NCI-H128 (cell line): ENCODE results near the gene TMEM198.
A peak's percentile ranks its signal among the peaks of the same experiment; 100 is the strongest.

Source experiments
- DNase-seq: peaks from one replicate; lab custom pipeline; 2025; ENCODE audit not compliant: unreplicated experiment; lab: John Stamatoyannopoulos, UW

The TMEM198 gene

GRCh38 chr2:219561179-219562048, 17.6 kb downstream of the TMEM198 start:
- no peak for DNase-seq

GRCh38 chr2:219562049-219563020, 18.5 kb downstream of the TMEM198 start:
- DNase-seq = no peak

GRCh38 chr2:219563271-219563928, 19.6 kb downstream of the TMEM198 start:
- DNase-seq = no peak

GRCh38 chr2:219565130-219566080, 21.6 kb downstream of the TMEM198 start:
- DNase-seq = no peak

GRCh38 chr2:219566640-219567039, 22.8 kb downstream of the TMEM198 start:
- no peak for DNase-seq

- no peak for DNase-seq
Observed at GRCh38 chr2:219567131-219567530, 23.3 kb downstream of the TMEM198 start.

- no peak for DNase-seq
Observed at GRCh38 chr2:219567791-219568361, 24.0 kb downstream of the TMEM198 start.

GRCh38 chr2:219569041-219569440, 25.2 kb downstream of the TMEM198 start:
- DNase-seq = no peak

GRCh38 chr2:219569635-219570034, 25.8 kb downstream of the TMEM198 start:
- no peak for DNase-seq

- DNase-seq = no peak
Observed at GRCh38 chr2:219570194-219570923, 26.5 kb downstream of the TMEM198 start.

GRCh38 chr2:219570924-219571310, 27.1 kb downstream of the TMEM198 start:
- no peak for DNase-seq

- DNase-seq = peak; percentile 55
Observed at GRCh38 chr2:219571311-219572236, 27.7 kb downstream of the TMEM198 start, which contains the start of gene OBSL1. Gene OBSL1 (minus strand): TSS chr2:219571539. CDS start chr2:219571232, 307 bp downstream.

GRCh38 chr2:219572237-219573001, 28.6 kb downstream of the TMEM198 start, which contains the start of gene INHA:
Gene INHA (plus strand): TSS chr2:219572310. CDS start chr2:219572375, 65 bp downstream.
- DNase-seq = no peak

- DNase-seq = no peak
Observed at GRCh38 chr2:219573166-219573565, 29.3 kb downstream of the TMEM198 start.

GRCh38 chr2:219574484-219575311, 30.9 kb downstream of the TMEM198 start:
- DNase-seq = no peak
